ENCODE data around the gene ARHGEF7. TPM values are rescaled to one million over a fixed set of nuclear protein-coding genes. Genes with fewer than 3 reads are reported as not detected.
A peak's percentile ranks its signal among the peaks of the same experiment; 100 is the strongest.

ARHGEF7 gene
- total RNA-seq, 1 donor from 2014 or later = 63.7 TPM

GRCh38 chr13:111251646-111252445, 136.7 kb downstream of the ARHGEF7 start:
- no peak for DNase-seq
- peak in 1 of 2 donors; percentile 28 for ATAC-seq
- no peak overlapping the region for H3K4me3 ChIP-seq
- no peaks in the 10 kb centered on the region for H3K27me3 ChIP-seq (ENCODE audit: low read depth)
- peaks cover 60% of the 10 kb centered on the region for H3K36me3 ChIP-seq
- H3K4me1 ChIP-seq = peaks cover 3% of the 10 kb centered on the region
- intact Hi-C loops (cut with DNase I) = no loop called here
- no peak overlapping the region for H3K27ac ChIP-seq
- no peak for TF ChIP-seq CTCF (IDR thresholded peaks at IDR 0.05)
- H3K9me3 ChIP-seq = no peaks in the 10 kb centered on the region

- intact Hi-C loops (cut with DNase I) = no loop called here
- DNase-seq (no peak), ATAC-seq (peak in 1 of 2 donors; percentile 12)
- Histone ChIP-seq H3K4me3 (no peak overlapping the region), H3K4me1 (peaks cover 3% of the 10 kb centered on the region), H3K27ac (no peak overlapping the region), H3K9me3 (no peaks in the 10 kb centered on the region), H3K27me3 (ENCODE audit: low read depth) (no peaks in the 10 kb centered on the region), H3K36me3 (peaks cover 64% of the 10 kb centered on the region)
- TF ChIP-seq CTCF (IDR thresholded peaks at IDR 0.05) = no peak
Observed at GRCh38 chr13:111252446-111253364, 137.6 kb downstream of the ARHGEF7 start.

GRCh38 chr13:111253365-111253872, 138.3 kb downstream of the ARHGEF7 start:
- DNase-seq (no peak), ATAC-seq (no peak)
- H3K4me1 ChIP-seq = peaks cover under 1% of the 10 kb centered on the region
- peaks cover 68% of the 10 kb centered on the region for H3K36me3 ChIP-seq
- no peak overlapping the region for H3K4me3 ChIP-seq
- TF ChIP-seq CTCF (IDR thresholded peaks at IDR 0.05) = no peak
- no peak overlapping the region for H3K27ac ChIP-seq
- intact Hi-C loops (cut with DNase I) = no loop called here
- no peaks in the 10 kb centered on the region for H3K27me3 ChIP-seq (ENCODE audit: low read depth)
- H3K9me3 ChIP-seq = no peaks in the 10 kb centered on the region

GRCh38 chr13:111255228-111255790, 140.2 kb downstream of the ARHGEF7 start:
- Histone ChIP-seq H3K4me1 (no peaks in the 10 kb centered on the region), H3K36me3 (peaks cover 63% of the 10 kb centered on the region), H3K9me3 (no peaks in the 10 kb centered on the region), H3K27me3 (ENCODE audit: low read depth) (no peaks in the 10 kb centered on the region), H3K27ac (no peak overlapping the region), H3K4me3 (no peak overlapping the region)
- no peak for TF ChIP-seq CTCF (IDR thresholded peaks at IDR 0.05)
- intact Hi-C loops (cut with DNase I) = no loop called here
- no peak for DNase-seq
- no peak for ATAC-seq

- H3K4me1 ChIP-seq = no peaks in the 10 kb centered on the region
- intact Hi-C loops (cut with DNase I) = no loop called here
- no peaks in the 10 kb centered on the region for H3K27me3 ChIP-seq (ENCODE audit: low read depth)
- H3K36me3 ChIP-seq = peaks cover 52% of the 10 kb centered on the region
- no peak for TF ChIP-seq CTCF (IDR thresholded peaks at IDR 0.05)
- DNase-seq = no peak
- H3K9me3 ChIP-seq = no peaks in the 10 kb centered on the region
- ATAC-seq = no peak
- no peak overlapping the region for H3K4me3 ChIP-seq
- no peak overlapping the region for H3K27ac ChIP-seq
Observed at GRCh38 chr13:111256458-111256857, 141.3 kb downstream of the ARHGEF7 start.

Measured in lower lobe of right lung (tissue), 2 donors.